ENCODE results near the gene ERCC8.
A peak's percentile ranks its signal among the peaks of the same experiment; 100 is the strongest.

Gene ERCC8

DNA sequence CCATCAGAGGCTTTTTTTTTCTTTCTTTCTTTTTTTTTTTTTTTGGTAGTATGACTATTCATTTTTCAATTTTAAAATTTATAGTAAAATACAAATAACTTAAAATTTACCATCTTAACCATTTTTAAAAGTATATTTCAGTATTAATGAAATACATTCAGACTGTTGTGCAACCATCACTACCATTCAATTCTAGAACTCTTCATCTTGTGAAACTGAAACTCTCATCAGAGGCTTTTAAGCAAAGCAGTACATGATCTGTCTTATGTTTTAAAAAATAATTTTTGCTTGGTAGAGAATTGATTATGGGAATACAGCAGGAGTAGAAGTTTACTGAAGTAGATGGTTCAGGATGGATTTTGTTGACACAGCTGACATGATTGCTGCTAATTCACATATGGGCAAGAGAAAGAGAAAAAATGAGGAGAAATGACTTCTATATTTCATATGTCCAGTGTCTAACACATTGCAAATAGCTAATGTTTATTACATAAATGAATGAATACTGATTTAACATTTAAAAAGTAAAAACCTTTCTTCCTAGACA lies 114.2 kb downstream of the ERCC8 start:
- no peak overlapping the region for H4K8ac ChIP-seq (ENCODE audit: low read depth, low read length)
- no peak for DNase-seq
- no peak overlapping the region for H3K4me3 ChIP-seq (ENCODE audit: low read depth, low read length)
- no peak overlapping the region for H3K9ac ChIP-seq (ENCODE audit: low read length)
- no peaks in the 10 kb centered on the region for H3K79me1 ChIP-seq (ENCODE audit: low read length)
- no peak overlapping the region for H2BK12ac ChIP-seq (ENCODE audit: low read length)
- no peak overlapping the region for H2AK5ac ChIP-seq (ENCODE audit: low read length)
- H3K23ac ChIP-seq (ENCODE audit: low read length) = no peak overlapping the region
- no peak overlapping the region for H3K14ac ChIP-seq (ENCODE audit: low read length)
- no peak overlapping the region for H2BK120ac ChIP-seq (ENCODE audit: insufficient read depth, low read length, poor library complexity)
- H2AFZ ChIP-seq (ENCODE audit: insufficient read depth, low read length, poor library complexity) = no peak overlapping the region
- H3K18ac ChIP-seq (ENCODE audit: low read length) = no peak overlapping the region
- no peaks in the 10 kb centered on the region for H3K27me3 ChIP-seq (ENCODE audit: insufficient read depth, low read length)
- no peaks in the 10 kb centered on the region for H3K9me3 ChIP-seq (ENCODE audit: insufficient read depth, low read depth, low read length)
- no peak overlapping the region for H2BK5ac ChIP-seq (ENCODE audit: low read depth, low read length, poor library complexity)
- no peaks in the 10 kb centered on the region for H3K79me2 ChIP-seq (ENCODE audit: control insufficient read depth, insufficient read depth, low read length, poor library complexity)
- H3K4me2 ChIP-seq (ENCODE audit: low read length) = no peak overlapping the region
- H3K36me3 ChIP-seq (ENCODE audit: control insufficient read depth in 1 of 2, insufficient read depth in 2 of 2, low read length in 2 of 2) = no peaks in the 10 kb centered on the region
- no peak overlapping the region for H3K4ac ChIP-seq (ENCODE audit: low read depth, low read length)
- no peak overlapping the region for H3K27ac ChIP-seq (ENCODE audit: low read depth, low read length)
- no peak overlapping the region for H4K91ac ChIP-seq (ENCODE audit: low read depth, low read length)
- H4K12ac ChIP-seq (ENCODE audit: low read depth, low read length) = no peak overlapping the region
- peaks cover 0 to 2% of the 10 kb centered on the region in 2 experiments for H3K4me1 ChIP-seq (ENCODE audit: control insufficient read depth in 1 of 2, insufficient read depth in 2 of 2, low read length in 2 of 2)

DNA sequence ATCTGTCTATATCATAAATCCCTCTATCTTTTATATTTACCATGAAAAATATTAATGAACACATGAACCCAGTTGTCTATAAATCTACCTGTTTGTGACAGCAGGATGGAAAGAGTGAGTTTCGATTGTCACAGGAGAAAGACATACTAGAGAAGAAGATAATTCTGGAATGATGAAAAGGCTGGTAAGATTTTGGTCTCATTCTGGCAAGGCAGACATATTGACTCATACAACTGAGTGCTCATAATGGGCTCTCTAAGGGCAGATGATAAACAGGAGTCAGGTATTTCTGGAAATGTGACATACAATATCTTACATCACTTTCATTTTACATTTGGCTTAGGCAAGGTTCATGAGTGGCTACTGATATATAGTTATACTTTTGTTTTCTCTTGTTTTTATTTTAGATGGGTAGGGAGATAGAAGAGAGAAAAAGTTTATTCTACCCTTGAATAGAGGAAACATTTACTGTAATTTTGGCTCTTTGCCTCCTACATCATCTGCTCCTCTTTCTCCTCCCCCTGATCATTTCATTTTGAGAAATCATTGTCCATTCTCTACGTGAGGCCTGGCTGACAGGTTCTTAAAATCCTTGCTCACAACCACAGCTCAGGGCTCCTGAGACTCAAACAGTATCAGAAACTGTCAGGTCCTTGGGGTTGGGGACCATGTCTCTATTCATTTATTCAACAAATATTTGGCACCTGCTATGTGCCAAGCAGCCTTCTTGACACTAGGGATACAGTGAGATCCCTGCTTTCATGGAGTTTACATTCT lies 115.2 kb downstream of the ERCC8 start:
- no peak overlapping the region for H2AK5ac ChIP-seq (ENCODE audit: low read length)
- H3K79me1 ChIP-seq (ENCODE audit: low read length) = no peaks in the 10 kb centered on the region
- H2BK5ac ChIP-seq (ENCODE audit: low read depth, low read length, poor library complexity) = no peak overlapping the region
- no peak overlapping the region for H2BK12ac ChIP-seq (ENCODE audit: low read length)
- H3K9ac ChIP-seq (ENCODE audit: low read length) = no peak overlapping the region
- no peaks in the 10 kb centered on the region for H3K36me3 ChIP-seq (ENCODE audit: control insufficient read depth in 1 of 2, insufficient read depth in 2 of 2, low read length in 2 of 2)
- H3K9me3 ChIP-seq (ENCODE audit: insufficient read depth, low read depth, low read length) = no peaks in the 10 kb centered on the region
- no peak overlapping the region for H3K18ac ChIP-seq (ENCODE audit: low read length)
- no peak overlapping the region for H3K27ac ChIP-seq (ENCODE audit: low read depth, low read length)
- H4K91ac ChIP-seq (ENCODE audit: low read depth, low read length) = no peak overlapping the region
- no peak overlapping the region for H2AFZ ChIP-seq (ENCODE audit: insufficient read depth, low read length, poor library complexity)
- H2BK120ac ChIP-seq (ENCODE audit: insufficient read depth, low read length, poor library complexity) = no peak overlapping the region
- H4K12ac ChIP-seq (ENCODE audit: low read depth, low read length) = no peak overlapping the region
- H3K4ac ChIP-seq (ENCODE audit: low read depth, low read length) = no peak overlapping the region
- H3K4me2 ChIP-seq (ENCODE audit: low read length) = no peak overlapping the region
- DNase-seq = peak in 1 of 2 donors; percentile 58
- H3K27me3 ChIP-seq (ENCODE audit: insufficient read depth, low read length) = no peaks in the 10 kb centered on the region
- no peak overlapping the region for H3K23ac ChIP-seq (ENCODE audit: low read length)
- no peak overlapping the region for H3K14ac ChIP-seq (ENCODE audit: low read length)
- WGBS (ENCODE audit: extremely low coverage, insufficient coverage, insufficient read length) = no CpG with 5 or more reads among the region's 2 CpGs
- H3K4me1 ChIP-seq (ENCODE audit: control insufficient read depth in 1 of 2, insufficient read depth in 2 of 2, low read length in 2 of 2) = peaks cover 0 to 3% of the 10 kb centered on the region in 2 experiments
- no peak overlapping the region for H3K4me3 ChIP-seq (ENCODE audit: low read depth, low read length)
- H4K8ac ChIP-seq (ENCODE audit: low read depth, low read length) = no peak overlapping the region
- no peaks in the 10 kb centered on the region for H3K79me2 ChIP-seq (ENCODE audit: control insufficient read depth, insufficient read depth, low read length, poor library complexity)

GRCh38 chr5:60827201-60827600 lies 117.7 kb downstream of the ERCC8 start:
- Histone ChIP-seq H3K4me3 (ENCODE audit: low read depth, low read length) (no peak overlapping the region), H3K14ac (ENCODE audit: low read length) (no peak overlapping the region), H3K4ac (ENCODE audit: low read depth, low read length) (no peak overlapping the region), H3K79me2 (ENCODE audit: control insufficient read depth, insufficient read depth, low read length, poor library complexity) (no peaks in the 10 kb centered on the region), H2BK12ac (ENCODE audit: low read length) (no peak overlapping the region), H2AFZ (ENCODE audit: insufficient read depth, low read length, poor library complexity) (no peak overlapping the region), H3K18ac (ENCODE audit: low read length) (no peak overlapping the region), H4K12ac (ENCODE audit: low read depth, low read length) (no peak overlapping the region), H3K23ac (ENCODE audit: low read length) (no peak overlapping the region), H3K4me1 (ENCODE audit: control insufficient read depth in 1 of 2, insufficient read depth in 2 of 2, low read length in 2 of 2) (peaks cover 0 to 3% of the 10 kb centered on the region in 2 experiments), H3K9me3 (ENCODE audit: insufficient read depth, low read depth, low read length) (no peaks in the 10 kb centered on the region), H4K91ac (ENCODE audit: low read depth, low read length) (no peak overlapping the region), H3K27me3 (ENCODE audit: insufficient read depth, low read length) (no peaks in the 10 kb centered on the region), H2BK120ac (ENCODE audit: insufficient read depth, low read length, poor library complexity) (no peak overlapping the region), H3K4me2 (ENCODE audit: low read length) (no peak overlapping the region), H3K36me3 (ENCODE audit: control insufficient read depth in 1 of 2, insufficient read depth in 2 of 2, low read length in 2 of 2) (no peaks in the 10 kb centered on the region), H3K9ac (ENCODE audit: low read length) (no peak overlapping the region), H3K27ac (ENCODE audit: low read depth, low read length) (no peak overlapping the region), H3K79me1 (ENCODE audit: low read length) (no peaks in the 10 kb centered on the region), H4K8ac (ENCODE audit: low read depth, low read length) (no peak overlapping the region), H2AK5ac (ENCODE audit: low read length) (no peak overlapping the region), H2BK5ac (ENCODE audit: low read depth, low read length, poor library complexity) (no peak overlapping the region)
- no peak for DNase-seq
- no CpG with 5 or more reads among the region's 1 CpG for WGBS (ENCODE audit: extremely low coverage, insufficient coverage, insufficient read length)

DNA sequence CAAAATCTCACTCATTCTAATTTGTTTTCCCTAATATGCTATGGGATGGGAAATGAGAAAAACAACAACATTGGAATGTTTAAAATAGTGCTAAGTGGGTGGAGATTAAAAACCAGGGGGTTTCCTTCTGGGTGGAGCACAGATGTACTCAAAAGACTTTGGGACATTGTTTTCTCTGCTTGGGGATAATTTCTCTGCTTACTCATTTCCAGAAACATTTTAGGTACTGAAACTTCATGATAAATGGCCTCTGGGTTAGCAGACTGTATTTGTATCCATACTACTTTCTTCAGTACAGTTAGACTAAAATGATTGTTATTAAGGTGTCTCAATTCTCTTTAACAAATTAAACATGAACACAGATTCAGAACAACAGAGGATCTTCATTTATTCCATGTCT lies 118.2 kb downstream of the ERCC8 start:
- no peak overlapping the region for H3K4ac ChIP-seq (ENCODE audit: low read depth, low read length)

More for the DNA sequence above, 118.2 kb downstream of the ERCC8 start:
- no peak overlapping the region for H2AFZ ChIP-seq (ENCODE audit: insufficient read depth, low read length, poor library complexity)
- no peak overlapping the region for H2BK120ac ChIP-seq (ENCODE audit: insufficient read depth, low read length, poor library complexity)
- no peak overlapping the region for H2AK5ac ChIP-seq (ENCODE audit: low read length)
- H3K36me3 ChIP-seq (ENCODE audit: control insufficient read depth in 1 of 2, insufficient read depth in 2 of 2, low read length in 2 of 2) = no peaks in the 10 kb centered on the region
- H3K79me1 ChIP-seq (ENCODE audit: low read length) = no peaks in the 10 kb centered on the region
- H2BK12ac ChIP-seq (ENCODE audit: low read length) = no peak overlapping the region
- H3K14ac ChIP-seq (ENCODE audit: low read length) = no peak overlapping the region
- no peaks in the 10 kb centered on the region for H3K27me3 ChIP-seq (ENCODE audit: insufficient read depth, low read length)
- H4K8ac ChIP-seq (ENCODE audit: low read depth, low read length) = no peak overlapping the region
- H3K9me3 ChIP-seq (ENCODE audit: insufficient read depth, low read depth, low read length) = no peaks in the 10 kb centered on the region
- no peak overlapping the region for H3K9ac ChIP-seq (ENCODE audit: low read length)
- DNase-seq = no peak
- no peak overlapping the region for H3K18ac ChIP-seq (ENCODE audit: low read length)
- no peak overlapping the region for H3K23ac ChIP-seq (ENCODE audit: low read length)
- no peak overlapping the region for H2BK5ac ChIP-seq (ENCODE audit: low read depth, low read length, poor library complexity)
- no peak overlapping the region for H3K27ac ChIP-seq (ENCODE audit: low read depth, low read length)
- H4K12ac ChIP-seq (ENCODE audit: low read depth, low read length) = no peak overlapping the region
- no peak overlapping the region for H3K4me3 ChIP-seq (ENCODE audit: low read depth, low read length)
- H3K79me2 ChIP-seq (ENCODE audit: control insufficient read depth, insufficient read depth, low read length, poor library complexity) = no peaks in the 10 kb centered on the region
- H3K4me1 ChIP-seq (ENCODE audit: control insufficient read depth in 1 of 2, insufficient read depth in 2 of 2, low read length in 2 of 2) = peaks cover 0 to 3% of the 10 kb centered on the region in 2 experiments
- no peak overlapping the region for H4K91ac ChIP-seq (ENCODE audit: low read depth, low read length)
- H3K4me2 ChIP-seq (ENCODE audit: low read length) = no peak overlapping the region

All from trophoblast cell (in vitro differentiated cells and primary cell).